A673 (cell line): Measurements from ENCODE around the gene TNC. TPM values are rescaled to one million over a fixed set of nuclear protein-coding genes. Genes with fewer than 3 reads are reported as not detected.

Source experiments
- BruUV-seq: library from RNA; stranded (reverse); fragments of 400-500 nt; replicated peaks from 2 replicates; lab custom pipeline; 2021; lab: Mats Ljungman, UMichigan
- CTCF ChIA-PET: fragments of 300-600 bp; sonication (Branson Sonifier 250); formaldehyde crosslinking; loops from one replicate; lab custom pipeline; 2022; ENCODE audit warnings: antibody characterized with exemption; lab: Charles Lee
- POLR2A ChIA-PET: fragments of 300-600 bp; sonication (Branson Sonifier 250); formaldehyde crosslinking; loops from one replicate; lab custom pipeline; 2022; ENCODE audit warnings: antibody characterized with exemption; ENCODE audit not compliant: low non-redundant PET; lab: Charles Lee
- DNase-seq: peaks from one replicate; pipeline ENCODE4 v3.0.0-alpha.2; 2015; ENCODE audit warnings: low spot score
- H3K27ac ChIP-seq: fragments of 200-600 bp; sonication (generic); 2 replicates; pipeline ENCODE4 v1.5.1; 2016; ENCODE audit warnings: mixed run types, low read depth, mild to moderate bottlenecking, mixed read lengths, antibody characterized with exemption, low read length; ENCODE audit not compliant: poor library complexity, severe bottlenecking
- H3K27me3 ChIP-seq: fragments of 200-600 bp; sonication (generic); replicated peaks from 2 replicates; pipeline ENCODE4 v1.6.1; 2017; ENCODE audit warnings: mixed run types, low read depth, mild to moderate bottlenecking, mixed read lengths, antibody characterized with exemption, low read length; ENCODE audit not compliant: insufficient read depth, poor library complexity
- H3K36me3 ChIP-seq: fragments of 200-600 bp; sonication (generic); 2 replicates; pipeline ENCODE4 v1.6.1; 2016; ENCODE audit warnings: mixed run types, mild to moderate bottlenecking, mixed read lengths, antibody characterized with exemption, low read length; ENCODE audit not compliant: insufficient read depth, poor library complexity, severe bottlenecking
- H3K4me1 ChIP-seq: fragments of 200-600 bp; sonication (generic); 2 replicates; pipeline ENCODE4 v1.6.1; 2017; ENCODE audit warnings: mixed run types, mild to moderate bottlenecking, mixed read lengths, antibody characterized with exemption, low read length; ENCODE audit not compliant: insufficient read depth, poor library complexity, severe bottlenecking
- H3K4me3 ChIP-seq: fragments of 200-600 bp; sonication (generic); 2 replicates; pipeline ENCODE4 v1.5.1; 2016; ENCODE audit warnings: low read depth, mixed run types, mild to moderate bottlenecking, mixed read lengths, low read length; ENCODE audit not compliant: poor library complexity, severe bottlenecking
- H3K9me3 ChIP-seq: fragments of 200-600 bp; sonication (generic); 2 replicates; pipeline ENCODE4 v1.6.1; 2016; ENCODE audit warnings: mixed run types, low read depth, mild to moderate bottlenecking, mixed read lengths, antibody characterized with exemption, low read length; ENCODE audit not compliant: poor library complexity, severe bottlenecking
- CTCF ChIP-seq: fragments of 300-800, 200-600 bp; sonication (generic); conservative IDR thresholded peaks from 2 replicates; pipeline ENCODE4 v1.5.1; 2017; ENCODE audit warnings: low read depth, mild to moderate bottlenecking, antibody characterized with exemption, low read length, moderate library complexity, mixed read lengths
- EZH2 ChIP-seq: fragments of 200-600 bp; sonication (generic); IDR thresholded peaks from 2 replicates; pipeline ENCODE4 v1.6.1; 2017; ENCODE audit warnings: borderline replicate concordance, low read depth, mild to moderate bottlenecking, mixed read lengths, antibody characterized with exemption, low read length; ENCODE audit not compliant: poor library complexity, severe bottlenecking
- intact Hi-C: fragments of 100-400 bp; cut with micrococcal nuclease; formaldehyde crosslinking; loops from one replicate; pipeline ENCODE4 v1.10.0; 2022; ENCODE audit not compliant: unreplicated experiment
- total RNA-seq: library from RNA; stranded (reverse); gene quantifications from 2 replicates; pipeline ENCODE4 v1.2.3, GENCODE V29; 2021

The TNC gene
- total RNA-seq, 1 experiment from 2014 or later = 202 TPM

- intact Hi-C loops = no loop called here
- Histone ChIP-seq H3K4me1 (peaks cover 4% of the 10 kb centered on the region), H3K36me3 (peaks cover 85% of the 10 kb centered on the region), H3K4me3 (no peak overlapping the region), H3K9me3 (no peaks in the 10 kb centered on the region), H3K27ac (no peak overlapping the region), H3K27me3 (no peaks in the 10 kb centered on the region)
- TF ChIP-seq EZH2 (no peak), CTCF (no peak)
- ChIA-PET CTCF (no interaction called here), POLR2A (no interaction called here)
- no TSS peak for BruUV-seq
- no peak for DNase-seq
These were observed 38.8 kb downstream of the TNC start for GRCh38 chr9:115079156-115079555.

DNA sequence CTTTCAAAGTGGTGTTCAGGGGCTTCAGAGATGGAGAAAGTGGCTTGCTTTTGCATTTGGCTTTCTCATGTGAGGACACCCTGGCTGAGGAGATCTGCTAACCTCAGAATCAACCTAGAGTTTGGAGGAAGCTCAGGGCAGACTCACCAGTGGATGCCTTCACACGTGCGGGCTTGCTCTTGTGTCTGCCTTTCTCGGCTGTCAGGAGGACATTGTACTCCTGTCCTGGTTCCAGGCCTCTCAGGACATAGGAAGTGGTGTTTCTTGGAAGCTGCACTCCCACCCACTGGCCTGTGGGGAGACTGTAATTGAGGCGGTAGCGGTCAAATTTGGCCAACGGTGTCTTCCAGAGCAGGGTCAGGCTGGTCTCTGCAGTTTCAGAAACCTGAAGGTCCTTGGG, 44.5 kb downstream of the TNC start:
- H3K27me3 ChIP-seq = no peaks in the 10 kb centered on the region
- no peak for DNase-seq
- TF ChIP-seq EZH2 = no peak
- no peak for TF ChIP-seq CTCF
- peaks cover 81% of the 10 kb centered on the region for H3K36me3 ChIP-seq
- H3K4me3 ChIP-seq = no peak overlapping the region
- H3K4me1 ChIP-seq = peaks cover 22% of the 10 kb centered on the region
- POLR2A ChIA-PET = no interaction called here
- H3K9me3 ChIP-seq = no peaks in the 10 kb centered on the region
- CTCF ChIA-PET = no interaction called here
- intact Hi-C loops = no loop called here
- no peak overlapping the region for H3K27ac ChIP-seq
- BruUV-seq = no TSS peak

- intact Hi-C loops = no loop called here
- no peaks in the 10 kb centered on the region for H3K27me3 ChIP-seq
- TF ChIP-seq CTCF (no peak), EZH2 (no peak)
- peaks cover 22% of the 10 kb centered on the region for H3K4me1 ChIP-seq
- ChIA-PET CTCF (interaction anchor here (0.6 kb wide), 1 partner anchor 18 kb away, joined by 3 read pairs; no protein-coding TSS in a partner anchor), POLR2A (no interaction called here)
- BruUV-seq = no TSS peak
- peak; percentile 55 for DNase-seq
- H3K4me3 ChIP-seq = no peak overlapping the region
- peak overlapping the region; percentile 67 for H3K27ac ChIP-seq
- peaks cover 63% of the 10 kb centered on the region for H3K36me3 ChIP-seq
- H3K9me3 ChIP-seq = no peaks in the 10 kb centered on the region
These were observed 46.8 kb downstream of the TNC start for GRCh38 chr9:115071176-115071575.
